Measurements from ENCODE around the gene IL6.

Gene IL6

GRCh38 chr7:22772885-22773284 is 45.9 kb downstream of the IL6 start:
- in situ Hi-C loops (cut with HindIII; ENCODE audit: low sequenced_read_pairs): no loop called here

DNA sequence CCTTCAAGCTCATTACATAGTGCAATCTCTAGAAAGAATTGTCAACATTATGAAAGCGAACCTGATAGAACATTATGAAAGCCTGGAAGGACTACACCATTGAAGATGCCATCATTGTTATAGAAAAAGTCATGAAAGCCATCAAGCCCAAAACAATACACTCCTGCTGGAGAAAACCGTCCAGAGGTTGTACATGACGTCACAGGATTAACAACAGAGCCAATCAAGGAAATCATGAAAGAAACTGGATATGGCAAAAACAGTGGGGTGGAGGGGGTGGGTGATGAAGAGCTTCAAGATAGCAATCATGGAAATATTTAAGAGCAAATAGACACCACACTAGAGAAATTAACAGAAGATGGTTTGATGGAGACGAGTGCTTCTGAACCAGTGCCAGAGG is 50.0 kb downstream of the IL6 start:
- in situ Hi-C loops (cut with HindIII; ENCODE audit: low sequenced_read_pairs): no loop called here

DNA sequence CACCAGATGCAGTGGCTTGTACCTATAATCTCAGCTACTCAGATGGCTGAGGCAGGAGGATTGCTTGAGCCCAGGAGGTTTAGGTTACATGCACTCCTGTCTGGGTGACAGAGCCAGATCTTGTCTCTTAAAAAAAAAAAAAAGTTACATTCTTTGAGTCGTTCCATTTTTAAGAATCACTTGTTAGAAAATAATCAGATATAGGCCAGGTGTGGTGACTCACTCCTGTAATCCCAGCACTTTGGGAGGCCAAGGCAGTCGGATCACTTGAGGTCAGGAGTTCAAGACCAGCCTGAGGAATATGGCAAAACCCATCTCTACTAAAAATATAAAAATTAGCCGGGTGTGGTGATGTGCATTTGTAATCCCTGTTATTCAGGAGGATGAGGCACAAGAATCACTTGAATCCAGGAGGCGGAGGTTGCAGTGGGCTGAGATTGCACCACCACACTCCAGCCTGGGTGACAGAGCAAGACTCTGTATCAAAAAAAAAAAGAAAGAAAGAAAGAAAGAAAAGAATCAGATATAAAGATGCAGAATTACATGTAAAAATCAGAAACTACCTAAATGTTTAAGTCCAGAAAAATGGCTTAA is 52.8 kb downstream of the IL6 start:
- in situ Hi-C loops (cut with HindIII; ENCODE audit: low sequenced_read_pairs): loop anchor here (5.0 kb wide), 1 partner anchor 223 kb away; no protein-coding TSS in a partner anchor

GRCh38 chr7:22781230-22781711 is 54.3 kb downstream of the IL6 start:
- in situ Hi-C loops (cut with HindIII; ENCODE audit: low sequenced_read_pairs): loop anchor here (5.0 kb wide), 1 partner anchor 224 kb away; no protein-coding TSS in a partner anchor

Measured in endothelial cell of hepatic sinusoid (primary cell).